Activated T-helper 1 cell treated with anti-CD3 and anti-CD28 coated beads, Interleukin-2, amount 50 U/mL, for 16 hours (primary cell): ENCODE measurements around the gene ADAD2.
A peak's percentile ranks its signal among the peaks of the same experiment; 100 is the strongest.

ENCODE experiments used
- DNase-seq, 2 donors: peaks; one replicate each; pipeline ENCODE4 v3.0.0-alpha.2; 2020; ENCODE audit warnings: low read depth in 1 of 2, low spot score in 1 of 2

ADAD2 gene

GRCh38 chr16:84190731-84191388 is at the start of gene ADAD2:
ADAD2 (plus strand) TSS chr16:84191157; CDS start chr16:84191231, 74 bp downstream.
- DNase-seq: no peak

DNA sequence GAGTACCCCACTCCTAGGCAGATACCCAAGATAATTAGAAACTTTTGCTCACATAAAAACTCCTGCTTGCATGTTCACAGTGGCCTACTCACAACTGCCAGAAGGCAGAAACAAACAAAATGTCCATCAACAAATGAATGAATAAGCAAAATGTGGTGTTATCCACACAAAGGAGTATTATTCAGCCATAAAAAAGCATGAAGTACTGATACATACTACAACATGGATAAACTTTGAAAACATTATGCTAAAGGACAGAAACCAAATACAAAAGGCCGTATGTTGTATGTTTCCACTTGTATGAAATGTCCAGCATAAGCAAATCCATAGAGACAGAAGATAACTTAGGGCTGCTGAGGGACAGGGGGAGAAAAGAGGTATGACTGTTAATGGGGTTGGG is 47.9 kb upstream of the ADAD2 start:
- no peak for DNase-seq

GRCh38 chr16:84143784-84144199 is 47.2 kb upstream of the ADAD2 start:
- no peak for DNase-seq

GRCh38 chr16:84144209-84144858 is 46.6 kb upstream of the ADAD2 start:
- DNase-seq: peak; percentile 14 to 17

- DNase-seq: peak; percentile 90 to 95
Observed at GRCh38 chr16:84144859-84145639, 45.9 kb upstream of the ADAD2 start, which contains the start of the genes DNAAF1 and HSDL1. DNAAF1 (plus strand) TSS chr16:84145308; CDS start chr16:84145441, 133 bp downstream. HSDL1 (minus strand) TSS chr16:84145177; CDS start chr16:84131321, 13,856 bp downstream.

DNA sequence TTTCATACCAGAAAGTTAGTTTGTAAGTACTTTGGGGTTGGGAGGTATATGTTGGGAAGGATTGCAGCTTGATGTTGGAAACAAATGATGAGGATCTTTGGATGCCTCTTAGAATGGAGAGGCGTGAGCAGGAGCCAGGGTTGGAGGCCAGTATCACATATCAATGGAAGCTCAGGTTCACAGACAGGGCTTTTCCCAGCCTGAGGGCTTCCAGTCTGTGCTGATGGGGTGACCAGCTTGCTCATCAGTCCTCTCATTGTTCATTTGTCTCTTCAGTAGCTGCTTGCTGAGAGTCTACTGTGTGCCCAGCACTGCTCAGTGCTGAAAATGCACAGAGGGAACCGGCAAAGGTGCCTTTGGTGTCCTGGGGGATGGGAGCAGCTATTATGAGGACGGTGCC is 40.0 kb upstream of the ADAD2 start:
- no peak for DNase-seq

GRCh38 chr16:84153660-84154214 is 37.2 kb upstream of the ADAD2 start:
- no peak for DNase-seq

DNA sequence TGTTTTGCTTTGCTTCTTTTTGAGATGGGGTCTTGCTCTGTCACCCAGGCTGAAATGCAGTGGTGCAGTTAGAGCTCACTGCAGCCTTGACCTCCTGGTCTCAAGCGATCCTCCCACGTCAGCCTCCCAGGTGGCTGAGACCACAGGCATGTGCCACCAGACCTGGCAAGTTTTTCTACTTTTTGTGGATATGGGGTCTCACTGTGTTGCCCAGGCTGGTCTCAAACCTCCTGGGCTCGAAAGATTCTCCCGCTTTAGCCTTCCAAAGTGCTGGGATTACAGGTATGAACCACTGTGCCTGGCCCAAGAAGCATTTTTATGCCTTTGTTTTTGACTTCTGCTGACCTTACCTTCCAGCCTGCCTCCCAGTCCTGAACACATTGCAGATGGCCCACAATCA is 35.7 kb upstream of the ADAD2 start:
- DNase-seq: no peak

DNA sequence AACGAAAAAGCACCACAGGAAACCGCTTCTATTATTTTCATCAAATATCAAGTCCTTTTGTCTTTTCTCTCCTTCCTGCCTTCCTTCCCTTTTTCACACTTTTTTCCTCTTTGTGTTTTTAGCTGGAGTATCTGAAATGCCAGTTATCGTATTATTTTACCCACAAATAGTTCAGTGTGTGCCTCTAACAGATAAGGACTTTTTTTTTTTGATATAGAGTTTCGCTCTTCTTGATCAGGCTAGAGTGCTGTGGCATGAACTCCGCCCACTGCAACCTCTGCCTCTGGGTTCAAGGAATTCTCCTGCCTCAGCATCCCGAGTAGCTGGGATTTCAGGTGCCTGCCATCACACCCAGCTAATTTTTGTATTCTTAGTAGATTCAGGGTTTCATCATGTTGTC is 35.2 kb upstream of the ADAD2 start:
- DNase-seq: no peak

DNA sequence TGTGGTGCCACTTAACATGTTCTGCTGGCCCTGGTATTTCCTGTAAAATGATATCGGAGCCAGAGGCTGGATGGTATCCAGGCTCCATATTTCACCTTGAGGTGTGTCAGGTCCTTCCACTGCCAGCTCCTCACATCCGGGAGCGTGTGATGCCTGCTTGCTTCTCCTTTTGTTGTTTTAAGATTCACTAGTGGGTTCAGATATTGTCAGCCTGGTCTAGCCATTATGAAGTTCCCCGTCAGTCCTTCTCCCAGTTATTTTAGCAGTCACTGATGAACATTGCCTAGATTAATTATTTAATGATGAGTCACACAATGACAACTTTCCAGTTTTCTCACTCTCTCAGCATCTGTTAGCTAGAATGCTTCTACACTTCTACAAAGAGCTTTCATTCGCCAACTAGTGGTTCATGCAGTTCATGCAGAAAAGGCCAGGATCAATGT is 34.6 kb upstream of the ADAD2 start:
- DNase-seq: no peak

- DNase-seq: no peak
Observed at GRCh38 chr16:84159007-84159406, 31.9 kb upstream of the ADAD2 start.

DNA sequence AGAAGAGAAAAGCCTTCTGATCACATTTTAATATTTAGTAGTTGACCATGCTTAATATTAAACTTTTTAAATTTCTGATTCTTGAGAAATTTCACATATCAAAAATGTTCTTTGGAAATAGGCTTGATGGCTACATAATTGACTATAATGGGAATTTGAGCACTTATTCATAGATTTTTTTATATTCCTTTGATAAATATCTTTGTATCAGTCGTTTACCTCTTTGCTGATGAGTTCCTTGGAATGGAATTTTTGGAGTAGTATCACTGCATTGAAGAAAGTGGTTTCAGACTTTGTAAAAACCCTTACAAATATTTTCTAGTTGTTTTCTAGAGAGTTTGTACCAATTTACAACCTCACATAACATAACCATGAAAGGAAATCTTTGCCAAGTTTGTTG is 31.2 kb upstream of the ADAD2 start:
- DNase-seq: no peak

DNA sequence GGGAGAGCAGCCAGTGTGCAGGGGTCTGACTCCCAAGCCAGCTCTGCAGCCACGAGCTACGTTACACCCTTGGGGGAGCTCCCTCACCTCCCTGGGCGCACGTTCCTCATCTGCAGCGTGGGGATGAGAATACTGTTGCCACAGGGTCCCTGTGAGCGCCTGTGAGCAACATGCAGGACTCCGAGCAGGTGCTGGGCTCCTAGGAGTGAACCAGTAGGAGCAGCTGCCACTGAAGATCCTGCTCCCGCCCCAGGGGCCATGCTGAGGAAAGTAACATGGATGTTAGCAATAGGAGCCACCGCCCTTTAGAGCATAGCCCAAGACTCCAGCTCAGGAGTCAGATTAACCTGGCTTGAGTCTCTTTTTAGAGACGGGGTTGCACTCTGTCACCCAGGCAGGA is 29.9 kb upstream of the ADAD2 start:
- DNase-seq: no peak

DNA sequence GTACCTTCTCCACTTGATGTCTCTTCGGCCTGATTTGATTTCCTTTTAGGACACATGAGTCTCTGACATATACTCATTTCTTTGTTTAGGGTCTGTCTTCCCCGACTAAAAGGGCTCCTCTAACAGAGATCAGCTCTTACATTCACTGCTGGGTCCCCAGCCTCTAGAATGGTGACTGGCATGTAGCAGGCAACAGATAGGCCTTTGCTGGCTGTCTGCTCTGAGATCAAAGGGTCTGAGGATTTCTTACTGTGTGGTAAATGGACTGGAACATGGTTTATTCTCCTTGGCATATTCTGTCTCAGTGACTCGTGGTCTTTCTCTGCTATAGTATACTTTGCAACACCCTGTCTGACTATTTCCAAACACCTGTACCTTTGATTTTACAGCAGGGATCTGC is 29.2 kb upstream of the ADAD2 start:
- DNase-seq: no peak

GRCh38 chr16:84165746-84166145 is 25.2 kb upstream of the ADAD2 start:
- DNase-seq: no peak

- no peak for DNase-seq
Observed at GRCh38 chr16:84166796-84167695, 23.9 kb upstream of the ADAD2 start.

GRCh38 chr16:84169765-84170310 is 21.1 kb upstream of the ADAD2 start:
- DNase-seq: no peak

DNA sequence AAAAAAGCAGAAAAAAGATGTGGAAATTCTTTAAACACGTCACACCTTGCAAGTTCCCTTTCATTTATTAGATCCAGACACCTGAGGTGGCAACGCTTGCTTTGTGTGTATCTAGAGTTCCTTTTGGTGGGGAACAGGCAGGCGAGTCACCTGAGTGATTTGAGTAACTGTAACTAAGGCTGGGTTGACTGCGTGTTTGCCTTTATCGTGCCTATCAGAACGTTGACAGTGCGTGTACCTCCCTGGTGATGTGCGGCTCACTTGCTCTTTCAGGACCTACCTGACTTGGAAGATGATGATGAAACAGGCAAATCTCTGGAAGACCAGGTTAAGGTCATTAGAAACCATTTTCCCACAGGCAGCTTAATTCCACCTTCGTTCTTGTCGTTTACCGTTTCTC is 16.6 kb upstream of the ADAD2 start:
- DNase-seq: no peak

DNA sequence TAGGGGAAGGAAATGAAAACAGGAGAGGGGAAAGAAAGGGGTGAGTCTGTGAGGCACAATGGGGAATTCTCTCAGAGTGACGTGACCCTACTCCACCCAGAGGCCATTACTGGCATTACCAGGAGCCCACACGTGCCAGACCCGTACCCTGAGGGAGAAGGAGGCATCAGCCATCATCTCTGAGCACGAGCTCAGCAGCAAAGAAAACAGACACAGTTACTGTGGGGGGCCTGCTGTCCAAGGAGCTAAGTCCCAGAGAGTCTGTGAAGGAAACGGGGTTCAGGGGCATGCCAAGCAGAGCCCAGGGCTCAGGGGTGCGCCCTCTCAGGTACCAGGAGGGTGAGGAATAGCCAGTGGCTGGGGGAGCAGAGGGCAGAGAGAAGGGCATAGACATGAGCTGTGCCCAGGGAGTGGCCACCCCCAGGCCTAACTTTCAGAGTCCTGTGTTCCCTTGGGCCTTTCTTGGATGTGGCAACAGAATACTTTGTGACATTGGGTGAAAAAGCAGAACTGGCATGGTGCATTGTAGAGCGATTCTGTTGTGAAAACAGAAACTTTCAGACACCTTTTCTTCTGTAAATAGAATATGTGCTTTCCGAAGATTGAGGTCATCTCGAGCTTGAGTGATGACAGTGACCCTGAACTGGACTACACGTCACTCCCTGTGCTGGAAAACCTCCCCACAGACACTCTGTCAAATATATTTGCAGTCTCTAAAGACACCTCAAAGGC is 15.4 kb upstream of the ADAD2 start:
- DNase-seq: no peak
